ENCODE results near the gene ZFC3H1. TPM values are rescaled to one million over a fixed set of nuclear protein-coding genes. Genes with fewer than 3 reads are reported as not detected.

ZFC3H1 gene
- 44.8 TPM for total RNA-seq
- long read RNA-seq, full-length matches to known transcripts, result 3 of 13 reads
- long read RNA-seq, partial matches to known transcripts, result 7 of 13 reads
- long read RNA-seq, other reads (novel, unspliced or antisense), result 3 of 13 reads

DNA sequence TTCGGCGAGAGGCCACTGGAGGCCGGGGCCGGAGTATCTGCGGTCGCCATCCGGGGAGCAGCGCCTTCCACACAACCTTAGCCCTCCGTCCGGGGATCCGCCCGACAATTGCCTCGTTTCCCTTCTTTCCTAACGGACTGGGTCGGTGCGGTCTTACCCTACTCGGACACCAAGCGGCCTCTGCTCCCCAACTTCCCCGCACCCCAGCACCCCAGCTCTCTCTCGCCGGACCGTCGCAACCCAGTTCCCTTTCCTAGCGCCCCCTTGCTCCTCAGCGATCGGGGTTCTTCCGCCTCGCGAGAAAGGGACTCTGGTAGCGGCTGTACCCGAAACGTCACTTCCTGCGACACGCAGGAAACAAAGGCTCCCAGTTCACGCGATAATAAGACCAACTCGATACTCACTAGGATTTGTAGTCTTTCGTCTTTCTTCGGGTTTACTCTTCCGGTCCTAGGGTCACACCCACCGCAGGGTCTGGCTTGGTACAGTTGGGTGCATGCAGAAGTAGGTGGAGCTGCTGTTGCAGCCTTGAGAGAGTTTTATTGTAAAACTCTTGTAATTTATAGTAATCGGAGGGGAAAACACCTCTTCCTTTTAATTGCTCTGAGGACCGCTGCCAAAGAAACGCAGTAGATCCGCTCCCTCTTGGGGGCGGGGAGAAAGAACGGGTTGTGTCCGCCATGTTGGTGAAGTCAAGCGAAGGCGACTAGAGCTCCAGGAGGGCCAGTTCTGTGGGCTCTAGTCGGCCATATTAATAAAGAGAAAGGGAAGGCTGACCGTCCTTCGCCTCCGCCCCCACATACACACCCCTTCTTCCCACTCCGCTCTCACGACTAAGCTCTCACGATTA is at the start of gene ZFC3H1, which contains the start of gene THAP2:
ZFC3H1 (minus strand) TSS at position 288 of the 850 bp plus-strand sequence; CDS start at position 50, 238 bp downstream.
THAP2 (plus strand) TSS at position 741 of the 850 bp plus-strand sequence. CDS start 209 bp downstream, outside the sequence.
- H3K36me3 ChIP-seq, result peaks cover 17% of the 10 kb centered on the region
- ATAC-seq (peak; percentile 94), DNase-seq (peak; percentile 94)
- peak within 1 kb of the TSS; percentile 96 for H3K27ac ChIP-seq
- peaks cover 26% of the 10 kb centered on the region for H3K4me1 ChIP-seq
- no peaks in the 10 kb centered on the region for H3K27me3 ChIP-seq
- peak; percentile 22 for TF ChIP-seq CTCF (IDR thresholded peaks at IDR 0.05)
- intact Hi-C loops (cut with DNase I), result no loop called here
- H3K9me3 ChIP-seq, result no peaks in the 10 kb centered on the region
- H3K4me3 ChIP-seq, result peak within 1 kb of the TSS; percentile 92

DNA sequence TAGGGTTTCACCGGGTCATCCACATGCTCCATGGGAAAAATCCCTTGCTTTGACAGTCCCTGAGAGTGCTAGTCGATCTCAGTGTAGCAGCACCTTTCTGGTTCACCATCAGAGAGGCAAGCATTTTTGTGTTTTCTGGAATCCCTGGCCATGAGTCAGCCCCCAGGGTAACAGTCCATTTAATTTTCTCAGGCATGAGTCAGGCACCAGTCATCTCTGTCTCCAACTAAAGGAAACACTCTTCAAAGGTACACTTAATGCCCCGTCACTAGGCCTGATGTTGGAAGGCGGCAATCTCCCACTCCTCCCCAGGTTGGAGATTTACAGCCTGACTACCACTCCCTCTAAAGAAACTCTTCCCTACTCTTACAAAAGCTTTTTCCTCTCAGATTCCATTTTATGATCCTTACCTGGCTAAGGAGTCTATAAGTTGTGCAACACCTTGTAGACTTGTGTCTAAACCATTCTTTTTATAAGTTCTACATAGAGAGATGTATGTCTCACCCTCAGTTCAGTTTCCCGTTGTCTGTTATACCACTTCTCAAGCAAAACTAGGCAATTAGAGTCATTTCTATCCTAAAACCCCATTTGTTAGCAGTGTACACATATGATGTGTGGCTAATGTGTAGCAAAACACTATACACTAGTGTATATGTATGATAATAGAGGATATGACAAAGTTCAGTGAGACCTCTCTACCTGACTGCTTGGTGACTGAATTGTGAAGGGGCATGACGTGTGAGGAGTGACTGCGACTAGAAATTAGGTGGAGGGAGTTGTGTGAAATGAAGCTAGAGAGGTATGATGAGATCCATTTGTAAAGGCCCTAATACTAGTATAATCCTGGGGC is 46.9 kb upstream of the ZFC3H1 start:
- ATAC-seq (no peak), DNase-seq (no peak)
- no peaks in the 10 kb centered on the region for H3K4me1 ChIP-seq
- no peak overlapping the region for H3K4me3 ChIP-seq
- peaks cover 16% of the 10 kb centered on the region for H3K9me3 ChIP-seq
- intact Hi-C loops (cut with DNase I), result no loop called here
- no peak for TF ChIP-seq CTCF (IDR thresholded peaks at IDR 0.05)
- H3K27me3 ChIP-seq, result no peaks in the 10 kb centered on the region
- H3K27ac ChIP-seq, result no peak overlapping the region
- H3K36me3 ChIP-seq, result no peaks in the 10 kb centered on the region

DNA sequence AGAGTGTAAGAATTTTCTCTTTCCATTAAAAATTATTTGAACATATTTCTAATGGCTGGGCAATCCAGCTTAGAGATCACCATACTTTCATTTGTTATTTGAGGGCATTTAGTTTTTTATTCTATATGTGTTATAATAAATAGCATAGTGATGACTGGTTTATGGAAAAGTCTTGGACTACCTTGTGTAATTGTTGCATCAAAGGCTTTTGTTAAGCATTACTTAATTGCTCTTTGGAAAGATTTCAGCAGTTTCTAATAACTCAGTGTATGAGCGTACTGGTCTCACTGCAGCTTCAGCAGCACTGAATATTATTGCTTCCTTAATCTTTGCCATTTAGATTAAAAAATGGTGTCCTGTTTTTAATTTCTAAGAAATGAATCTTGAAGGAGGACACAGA is 45.0 kb upstream of the ZFC3H1 start:
- no peak overlapping the region for H3K27ac ChIP-seq
- no peak for TF ChIP-seq CTCF (IDR thresholded peaks at IDR 0.05)
- H3K36me3 ChIP-seq, result peaks cover 5% of the 10 kb centered on the region
- no peak for ATAC-seq
- intact Hi-C loops (cut with DNase I), result no loop called here
- no peak overlapping the region for H3K4me3 ChIP-seq
- DNase-seq, result no peak
- no peaks in the 10 kb centered on the region for H3K27me3 ChIP-seq
- peaks cover 9% of the 10 kb centered on the region for H3K9me3 ChIP-seq
- no peaks in the 10 kb centered on the region for H3K4me1 ChIP-seq

DNA sequence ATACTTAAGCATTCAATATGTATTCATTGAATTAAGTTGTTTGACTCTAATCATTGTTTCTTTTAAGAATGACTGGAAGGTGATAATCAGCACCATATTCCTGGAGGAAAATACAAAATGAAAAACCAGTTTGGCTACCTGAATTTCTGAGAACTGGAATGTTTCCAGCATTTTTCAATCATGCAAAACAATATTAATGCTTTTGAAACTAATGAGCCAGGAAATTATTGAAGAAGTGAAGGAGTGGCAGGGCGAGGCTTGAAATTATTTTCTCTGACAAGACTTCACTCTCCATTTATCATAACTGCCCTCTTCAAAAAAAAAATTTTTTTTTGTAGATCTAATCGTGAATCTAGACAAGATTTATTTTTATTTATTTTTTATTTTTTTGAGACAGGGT is 41.3 kb upstream of the ZFC3H1 start:
- no peaks in the 10 kb centered on the region for H3K9me3 ChIP-seq
- H3K4me1 ChIP-seq, result no peaks in the 10 kb centered on the region
- no peak for TF ChIP-seq CTCF (IDR thresholded peaks at IDR 0.05)
- intact Hi-C loops (cut with DNase I), result no loop called here
- H3K27ac ChIP-seq, result no peak overlapping the region
- peaks cover 20% of the 10 kb centered on the region for H3K36me3 ChIP-seq
- ATAC-seq, result no peak
- no peak for DNase-seq
- no peak overlapping the region for H3K4me3 ChIP-seq
- H3K27me3 ChIP-seq, result no peaks in the 10 kb centered on the region

- Histone ChIP-seq H3K9me3 (no peaks in the 10 kb centered on the region), H3K27me3 (no peaks in the 10 kb centered on the region), H3K27ac (no peak overlapping the region), H3K36me3 (peaks cover 37% of the 10 kb centered on the region), H3K4me3 (no peak overlapping the region), H3K4me1 (no peaks in the 10 kb centered on the region)
- DNase-seq (no peak), ATAC-seq (no peak)
- intact Hi-C loops (cut with DNase I), result no loop called here
- TF ChIP-seq CTCF (IDR thresholded peaks at IDR 0.05), result no peak
Measured at GRCh38 chr12:71703206-71703605, 39.6 kb upstream of the ZFC3H1 start.
